Fibroblast of the aortic adventitia (primary cell): Measurements from ENCODE around the gene TUBGCP2. TPM values are rescaled to one million over a fixed set of nuclear protein-coding genes. Genes with fewer than 3 reads are reported as not detected.
"Not testable (repeated sequence)": the region's sequence is repeated elsewhere in the genome, so short reads cannot be mapped to it uniquely, and the experiment has no call there.

Experiments used
- DNase-seq: peaks from one replicate; pipeline ENCODE4 v3.0.0-alpha.2; 2010; ENCODE audit warnings: low read depth
- H3K4me3 ChIP-seq: 2 replicates; pipeline ENCODE4 v1.5.1; 2011; ENCODE audit warnings: low read depth, mild to moderate bottlenecking, control low read depth, low read length, moderate library complexity
- CTCF ChIP-seq: IDR thresholded peaks from 2 replicates; pipeline ENCODE4 v1.5.1; 2011; ENCODE audit warnings: mild to moderate bottlenecking, low read length, control low read depth, inconsistent platforms; ENCODE audit not compliant: insufficient read depth
- total RNA-seq: library from RNA; depleted of rRNA; stranded (reverse); fragments of >200 nt; gene quantifications from 2 replicates; pipeline ENCODE4 v1.2.3, GENCODE V29; 2012; ENCODE audit warnings: low replicate concordance

TUBGCP2 gene
- total RNA-seq, 1 donor: 72.8 TPM

GRCh38 chr10:133269367-133269766 lies 39.3 kb downstream of the TUBGCP2 start:
- TF ChIP-seq CTCF: no peak
- DNase-seq: no peak
- H3K4me3 ChIP-seq: no peak overlapping the region

DNA sequence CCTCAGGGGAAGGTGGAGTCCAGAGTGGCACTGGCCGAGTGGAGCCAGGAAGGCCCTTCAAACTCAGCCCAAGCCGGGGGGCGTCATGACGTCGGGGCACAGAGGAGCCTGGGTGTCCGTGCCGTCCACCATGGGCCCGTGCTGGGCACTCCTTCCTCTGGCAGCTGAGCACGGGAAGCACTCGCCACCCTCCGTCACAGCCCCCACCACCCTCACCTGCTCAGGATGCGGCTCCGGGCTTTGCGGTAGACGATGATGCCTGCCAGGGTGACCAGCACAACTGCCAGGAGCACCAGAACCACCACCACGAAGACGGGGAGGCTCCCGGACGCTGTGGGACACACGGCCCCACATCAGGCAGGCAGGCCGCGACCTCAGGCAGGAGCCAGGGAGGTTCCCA lies 40.1 kb downstream of the TUBGCP2 start:
- DNase-seq: no peak
- no peak overlapping the region for H3K4me3 ChIP-seq
- TF ChIP-seq CTCF: no peak

- DNase-seq: no peak
- TF ChIP-seq CTCF: no peak
- no peak overlapping the region for H3K4me3 ChIP-seq
Observed at GRCh38 chr10:133267829-133268228, 40.8 kb downstream of the TUBGCP2 start.

DNA sequence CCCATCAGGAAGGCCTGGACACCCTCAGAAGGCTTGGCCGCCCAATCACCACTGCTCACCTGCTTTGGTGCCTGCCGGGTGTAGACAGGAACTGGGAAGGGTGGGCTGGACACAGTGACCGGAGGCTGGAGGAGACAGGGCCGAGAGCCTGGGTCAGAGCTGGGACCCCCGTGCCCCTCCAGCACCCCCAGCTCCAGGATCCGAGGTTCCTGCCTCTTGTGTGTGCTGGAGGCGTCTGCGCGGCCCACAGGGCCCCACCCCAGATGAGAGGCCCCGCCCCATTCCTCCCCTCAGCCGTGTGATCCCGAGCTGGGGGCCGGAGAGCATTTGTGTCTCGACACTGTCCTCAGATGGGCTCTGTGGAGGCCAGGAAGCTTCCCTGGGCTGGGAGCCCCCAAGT lies 41.4 kb downstream of the TUBGCP2 start:
- DNase-seq: no peak
- H3K4me3 ChIP-seq: no peak overlapping the region
- no peak for TF ChIP-seq CTCF

DNA sequence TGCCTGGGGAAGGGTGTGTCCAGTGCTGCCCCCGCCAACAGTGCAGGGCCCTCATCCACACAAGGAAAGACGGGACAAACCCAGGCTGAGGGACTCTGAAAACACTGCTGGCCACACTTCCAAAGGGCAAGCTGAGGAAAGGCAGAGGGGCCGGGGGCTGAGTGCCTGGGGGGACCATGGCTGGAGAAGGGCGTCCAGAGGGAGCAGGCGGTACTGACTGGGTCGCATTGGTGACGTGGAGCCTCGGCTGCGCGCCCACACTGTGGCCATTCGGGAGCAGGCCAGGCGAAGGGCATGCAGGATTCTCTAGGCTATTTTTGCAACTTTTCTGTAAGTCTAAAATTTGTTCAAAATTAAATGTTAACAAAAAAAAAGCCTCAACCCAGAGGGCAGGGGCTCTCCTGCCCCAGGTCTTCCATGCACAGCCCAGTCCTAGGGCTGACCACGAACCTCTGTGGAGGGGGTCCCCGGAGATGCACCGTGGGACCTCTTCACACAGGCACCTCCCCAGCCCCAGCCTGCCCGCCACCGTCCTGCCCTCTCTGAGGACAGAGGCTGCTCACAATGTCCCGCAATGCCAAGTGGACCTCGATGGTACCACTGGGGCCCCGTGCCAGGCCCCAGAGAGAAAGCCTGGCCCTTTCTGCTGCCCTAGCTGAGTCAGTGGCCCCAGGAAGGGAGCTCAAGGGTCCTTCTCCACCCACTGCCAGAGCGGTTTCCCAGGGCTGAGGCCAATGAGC lies 42.4 kb downstream of the TUBGCP2 start:
- no peak for TF ChIP-seq CTCF
- no peak for DNase-seq
- H3K4me3 ChIP-seq: no peak overlapping the region

- not testable (repeated sequence) for H3K4me3 ChIP-seq, DNase-seq
Observed at GRCh38 chr10:133265052-133265451, 43.6 kb downstream of the TUBGCP2 start.

- no peak for DNase-seq
- TF ChIP-seq CTCF: no peak
- H3K4me3 ChIP-seq: no peak overlapping the region
Observed at GRCh38 chr10:133264461-133264860, 44.2 kb downstream of the TUBGCP2 start.
